GM18507 (cell line): ENCODE data around the gene ATP1A4.

Experiments used
- DNase-seq: peaks from one replicate; pipeline ENCODE4 v3.0.0; 2011; ENCODE audit warnings: low read depth; ENCODE audit not compliant: insufficient read length; ENCODE audit errors: extremely low spot score
- FAIRE-seq: peaks from 2 replicates; lab custom pipeline; 2011; peaks lifted over from hg19 to GRCh38; lab: Jason Lieb, UNC

Gene ATP1A4

GRCh38 chr1:160193832-160194736 lies 42.7 kb downstream of the ATP1A4 start:
- peak; percentile 53 for FAIRE-seq

GRCh38 chr1:160194737-160195059 lies 43.3 kb downstream of the ATP1A4 start:
- no peak for FAIRE-seq
- no peak for DNase-seq

More at GRCh38 chr1:160193832-160194736, 42.7 kb downstream of the ATP1A4 start:
- no peak for DNase-seq

GRCh38 chr1:160196143-160196542 lies 44.7 kb downstream of the ATP1A4 start:
- FAIRE-seq (no peak), DNase-seq (no peak)

GRCh38 chr1:160197231-160197630 lies 45.8 kb downstream of the ATP1A4 start:
- no peak for FAIRE-seq
- no peak for DNase-seq

- FAIRE-seq = no peak
These were observed 49.4 kb downstream of the ATP1A4 start for GRCh38 chr1:160200786-160201185.

GRCh38 chr1:160204526-160205241 lies 53.3 kb downstream of the ATP1A4 start:
- DNase-seq (peak; percentile 32), FAIRE-seq (peak; percentile 89)

More at GRCh38 chr1:160200786-160201185, 49.4 kb downstream of the ATP1A4 start:
- no peak for DNase-seq

GRCh38 chr1:160205242-160206035 lies 54.0 kb downstream of the ATP1A4 start, which contains the start of gene PEA15:
PEA15 (plus strand) TSS chr1:160205384; CDS start chr1:160211545, 6,161 bp downstream.
- FAIRE-seq = no peak
- DNase-seq = peak; percentile 73

GRCh38 chr1:160206036-160206389 lies 54.6 kb downstream of the ATP1A4 start:
- FAIRE-seq (peak; percentile 73), DNase-seq (peak; percentile 29)

GRCh38 chr1:160206421-160207117 lies 55.2 kb downstream of the ATP1A4 start:
- DNase-seq (no peak), FAIRE-seq (peak; percentile 48)

GRCh38 chr1:160207118-160207650 lies 55.8 kb downstream of the ATP1A4 start:
- FAIRE-seq (no peak), DNase-seq (no peak)

GRCh38 chr1:160207771-160208556 lies 56.6 kb downstream of the ATP1A4 start:
- no peak for DNase-seq
- no peak for FAIRE-seq

- no peak for FAIRE-seq
- DNase-seq = no peak
These were observed 57.3 kb downstream of the ATP1A4 start for GRCh38 chr1:160208557-160209320.

- DNase-seq (no peak), FAIRE-seq (no peak)
These were observed 58.1 kb downstream of the ATP1A4 start for GRCh38 chr1:160209321-160210046.

GRCh38 chr1:160210561-160210960 lies 59.2 kb downstream of the ATP1A4 start:
- no peak for DNase-seq
- FAIRE-seq = no peak

GRCh38 chr1:160211046-160211790 lies 59.8 kb downstream of the ATP1A4 start:
- FAIRE-seq = no peak
- no peak for DNase-seq

- no peak for DNase-seq
- FAIRE-seq = no peak
These were observed 63.2 kb downstream of the ATP1A4 start for GRCh38 chr1:160214481-160215140.
